Hypothalamus (tissue), 51 donors: ENCODE measurements around the gene ZNF98.

ENCODE experiments used
- DNase-seq, 51 donors: peaks; one replicate each; lab custom pipeline; 2025; lab: John Stamatoyannopoulos, UW

ZNF98 gene

DNA sequence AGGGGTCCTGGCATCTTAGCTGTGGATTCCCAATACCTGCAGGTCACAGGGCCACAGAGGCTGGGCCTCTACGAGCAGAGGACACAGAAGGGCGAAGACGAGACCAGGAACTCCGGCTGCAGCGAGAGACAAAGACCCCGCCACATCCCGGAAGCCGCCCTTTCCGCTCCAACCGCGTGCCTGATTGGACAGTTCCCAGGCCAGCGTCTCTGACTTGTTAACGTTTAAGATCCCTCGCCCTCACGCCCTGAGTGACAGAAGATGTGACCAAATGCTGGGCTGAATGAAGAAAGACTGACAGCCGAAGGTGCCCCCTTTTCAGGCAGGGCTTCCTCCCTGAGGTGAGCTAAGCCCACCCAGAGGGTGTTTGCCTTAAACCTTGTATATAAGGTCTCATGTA lies at the start of gene ZNF98:
ZNF98 (minus strand) TSS at position 136 of the 400 bp plus-strand sequence; CDS start at position 14, 122 bp downstream.
- peak in 35 of 51 donors; percentile 2 to 73 (median 32) for DNase-seq

- DNase-seq, result no peak
Observed at GRCh38 chr19:22446605-22447004, 24.5 kb upstream of the ZNF98 start.

DNA sequence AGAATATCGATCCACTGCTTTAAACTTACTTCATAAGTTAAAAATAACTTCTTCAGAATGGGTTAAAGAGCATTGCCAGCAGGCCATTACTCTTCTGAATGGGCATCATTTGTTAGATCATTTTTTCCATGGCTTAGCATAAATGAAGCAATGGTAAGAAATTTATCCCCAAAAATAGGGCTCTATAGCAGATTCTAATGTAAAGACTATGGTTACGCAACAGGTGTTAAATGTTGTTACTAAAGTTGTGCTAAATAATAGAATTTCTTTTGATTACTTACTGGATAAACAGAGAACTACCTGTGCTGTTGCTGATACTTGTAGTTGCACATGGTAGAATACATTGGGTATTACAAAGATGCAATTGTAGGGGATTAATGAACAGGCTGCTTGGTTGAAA lies 15.9 kb upstream of the ZNF98 start:
- DNase-seq, result no peak

- DNase-seq, result peak in 6 of 51 donors; percentile 1 to 17 (median 4)
Observed at GRCh38 chr19:22427960-22428913, 6.1 kb upstream of the ZNF98 start.

DNA sequence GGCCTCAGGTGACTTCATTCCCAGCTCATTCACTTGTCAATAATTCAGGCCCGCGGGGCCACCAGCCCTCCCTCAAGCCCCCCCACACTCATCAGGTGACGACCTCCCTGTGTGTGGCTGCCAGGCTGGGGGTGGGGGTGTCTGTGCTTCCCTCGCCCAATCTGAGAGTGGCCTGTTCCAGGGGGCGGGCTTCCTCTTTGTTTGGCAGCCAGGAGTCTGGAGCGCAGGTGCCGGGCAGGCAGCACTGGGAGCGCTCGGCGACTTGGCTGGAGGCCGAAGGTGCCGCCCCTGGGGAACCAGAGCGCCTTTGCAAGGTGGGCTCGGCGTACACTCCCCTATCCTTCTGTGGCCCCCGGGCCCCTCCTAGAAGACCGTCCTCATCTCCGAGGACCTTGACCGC lies 5.4 kb upstream of the ZNF98 start:
- peak in 7 of 51 donors; percentile 2 to 17 (median 11) for DNase-seq

DNA sequence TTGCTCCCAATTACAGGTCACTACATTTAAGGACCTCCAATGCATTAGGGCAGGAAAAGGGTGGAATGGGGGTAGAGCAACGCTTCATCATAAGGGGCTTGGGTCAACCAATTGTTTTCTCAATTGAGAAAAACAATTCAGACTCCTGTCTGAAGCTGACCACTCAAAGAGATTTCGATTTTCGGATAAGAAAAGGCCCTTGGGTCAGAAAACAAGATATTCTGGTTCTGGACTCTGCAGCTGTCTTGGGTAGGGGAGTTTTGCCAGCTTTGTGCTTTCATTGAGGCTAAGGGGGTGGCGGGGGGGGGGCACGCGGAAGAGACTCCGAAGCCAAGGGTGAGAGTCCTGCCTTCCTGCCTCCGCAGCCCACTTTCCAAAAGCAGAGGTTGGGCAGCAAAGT lies 4.8 kb upstream of the ZNF98 start:
- no peak for DNase-seq

- DNase-seq, result no peak
Observed at GRCh38 chr19:22421797-22422196, 349 bp downstream of the ZNF98 start.

GRCh38 chr19:22354665-22355064 lies 67.5 kb downstream of the ZNF98 start:
- DNase-seq, result no peak
